Limb (tissue), 2 donors: ENCODE results near the gene TNFRSF9.
A peak's percentile ranks its signal among the peaks of the same experiment; 100 is the strongest.
"Not testable (repeated sequence)": the region's sequence is repeated elsewhere in the genome, so short reads cannot be mapped to it uniquely, and the experiment has no call there.

Source experiments
- DNase-seq, 2 donors: peaks; one replicate each; pipeline ENCODE4 v3.0.0-alpha.2; 2016; ENCODE audit errors: extremely low spot score in 2 of 2

Gene TNFRSF9

GRCh38 chr1:7940745-7941436 is at the start of gene TNFRSF9:
Gene TNFRSF9, minus strand, starts transcription at chr1:7940839. Its CDS starts 845 bp downstream, at chr1:7939994.
- DNase-seq, result no peak

- no peak for DNase-seq
Observed at GRCh38 chr1:7989762-7990428, 49.3 kb upstream of the TNFRSF9 start.

DNA sequence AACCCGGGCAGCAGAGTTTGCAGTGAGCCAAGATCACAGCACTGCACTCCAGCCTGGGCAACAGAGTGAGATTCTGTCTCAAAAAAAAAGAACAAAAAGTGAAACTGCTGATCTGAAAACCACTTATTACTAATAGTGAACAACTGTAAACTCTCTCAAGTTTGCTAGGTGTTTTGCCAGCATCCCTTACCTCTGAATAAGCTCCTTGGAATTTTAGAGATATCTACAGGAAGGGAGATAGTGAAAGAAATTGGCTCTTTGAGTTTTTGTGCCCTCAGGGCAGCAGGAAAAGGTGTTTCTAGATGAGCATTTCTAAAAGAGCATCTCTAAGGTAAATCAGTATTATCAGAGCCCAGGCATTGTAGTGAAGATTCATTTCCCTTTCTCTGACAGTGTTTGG is 47.9 kb upstream of the TNFRSF9 start:
- no peak for DNase-seq

- DNase-seq, result no peak
Observed at GRCh38 chr1:7987528-7987927, 46.9 kb upstream of the TNFRSF9 start.

- no peak for DNase-seq
Observed at GRCh38 chr1:7985851-7986612, 45.4 kb upstream of the TNFRSF9 start.

- no peak for DNase-seq
Observed at GRCh38 chr1:7984811-7985210, 44.2 kb upstream of the TNFRSF9 start.

GRCh38 chr1:7983086-7983778 is 42.6 kb upstream of the TNFRSF9 start:
- DNase-seq, result no peak

- DNase-seq, result no peak
Observed at GRCh38 chr1:7980984-7981383, 40.3 kb upstream of the TNFRSF9 start.

DNA sequence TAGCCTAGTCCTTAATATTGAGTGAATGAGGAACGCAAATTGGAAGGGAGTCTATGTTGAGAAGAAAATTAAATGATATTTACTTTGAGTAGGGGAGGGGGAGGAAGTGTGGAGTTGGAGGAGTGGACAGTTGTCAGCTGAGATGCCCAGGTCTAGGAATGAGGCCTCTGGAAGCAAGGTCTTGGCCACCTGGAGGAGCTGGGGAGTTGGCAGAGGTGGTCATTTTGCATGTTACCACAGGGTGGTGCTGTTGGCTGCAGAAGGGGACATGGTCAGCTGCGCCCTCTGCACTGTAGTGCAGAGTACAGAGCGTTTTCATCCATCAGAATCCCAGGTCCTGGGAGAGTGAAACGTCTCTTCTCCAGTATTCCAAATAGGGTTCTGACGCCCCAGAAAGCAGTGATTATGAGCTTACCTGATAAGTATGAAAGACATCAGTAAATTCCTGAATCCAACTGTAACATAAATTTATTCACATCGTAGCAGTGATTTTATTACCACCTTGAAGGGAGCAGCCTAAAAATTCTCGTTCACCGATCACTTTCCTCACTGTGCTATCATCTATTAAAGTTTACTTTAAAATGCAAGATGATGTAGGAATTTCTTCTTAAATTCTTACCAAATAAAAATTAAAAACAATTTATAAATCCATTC is 34.7 kb upstream of the TNFRSF9 start:
- DNase-seq, result peak; percentile 23 to 72

- DNase-seq, result no peak
Observed at GRCh38 chr1:7973086-7973485, 32.4 kb upstream of the TNFRSF9 start.

- no peak for DNase-seq
Observed at GRCh38 chr1:7972285-7972684, 31.6 kb upstream of the TNFRSF9 start.

DNA sequence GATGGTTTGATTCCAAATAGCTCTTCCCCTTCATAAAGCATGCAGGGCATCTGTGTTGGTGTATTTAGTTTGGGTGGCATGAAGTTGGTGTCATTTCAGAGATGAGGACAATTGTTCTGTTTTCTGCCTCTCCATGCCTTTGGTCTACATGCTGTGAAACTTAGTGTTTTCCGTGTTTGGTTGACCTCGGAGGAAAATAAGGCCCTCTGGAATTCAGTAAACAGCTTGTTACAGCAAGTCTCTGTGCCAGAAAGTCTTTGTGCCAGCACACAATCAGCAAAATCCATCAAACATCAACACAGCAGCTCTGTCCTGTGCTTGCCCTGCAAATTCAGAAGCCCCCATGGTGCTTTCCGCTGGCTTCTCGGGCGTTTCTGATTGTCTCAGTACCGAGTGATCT is 30.4 kb upstream of the TNFRSF9 start:
- DNase-seq, result no peak

- no peak for DNase-seq
Observed at GRCh38 chr1:7970246-7970645, 29.6 kb upstream of the TNFRSF9 start.

DNA sequence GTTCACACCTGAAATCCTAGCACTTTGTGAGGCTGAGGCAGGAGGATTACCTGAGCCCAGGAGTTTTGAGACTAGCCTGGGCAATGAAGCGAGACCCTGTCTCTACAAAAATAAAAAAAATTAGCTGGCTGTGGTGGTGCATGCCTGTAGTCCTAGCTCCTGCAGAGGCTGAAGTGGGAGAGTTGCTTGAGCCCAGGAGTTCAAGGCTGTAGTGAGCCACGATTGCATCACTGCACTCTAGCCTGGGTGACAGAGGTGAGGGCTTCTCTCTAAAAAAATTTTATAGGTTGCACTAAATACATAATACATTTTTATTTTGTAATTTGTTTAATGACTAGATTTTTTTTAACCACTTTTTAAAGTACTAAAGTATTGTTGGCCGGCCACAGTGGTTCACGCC is 27.0 kb upstream of the TNFRSF9 start:
- no peak for DNase-seq

DNA sequence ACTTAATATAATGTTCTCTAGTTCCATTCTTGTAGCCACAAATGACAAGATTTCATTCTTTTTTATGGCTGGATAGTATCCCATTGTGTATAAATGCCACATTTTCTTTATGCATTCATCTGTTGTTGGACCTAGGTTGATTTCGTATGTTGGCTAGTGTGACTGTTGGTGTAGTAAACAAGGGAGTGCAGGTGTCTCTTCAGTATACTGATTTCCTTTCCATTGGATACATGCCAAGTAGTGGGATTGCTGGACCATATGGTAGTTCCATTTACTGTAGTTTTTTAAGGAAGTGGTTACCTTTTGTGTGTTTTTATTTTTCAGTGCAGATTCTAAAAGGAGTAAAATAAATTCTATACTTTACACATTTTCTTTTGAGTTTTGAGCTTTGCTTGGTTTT is 26.6 kb upstream of the TNFRSF9 start:
- no peak for DNase-seq

- DNase-seq, result no peak
Observed at GRCh38 chr1:7964476-7964875, 23.8 kb upstream of the TNFRSF9 start.

DNA sequence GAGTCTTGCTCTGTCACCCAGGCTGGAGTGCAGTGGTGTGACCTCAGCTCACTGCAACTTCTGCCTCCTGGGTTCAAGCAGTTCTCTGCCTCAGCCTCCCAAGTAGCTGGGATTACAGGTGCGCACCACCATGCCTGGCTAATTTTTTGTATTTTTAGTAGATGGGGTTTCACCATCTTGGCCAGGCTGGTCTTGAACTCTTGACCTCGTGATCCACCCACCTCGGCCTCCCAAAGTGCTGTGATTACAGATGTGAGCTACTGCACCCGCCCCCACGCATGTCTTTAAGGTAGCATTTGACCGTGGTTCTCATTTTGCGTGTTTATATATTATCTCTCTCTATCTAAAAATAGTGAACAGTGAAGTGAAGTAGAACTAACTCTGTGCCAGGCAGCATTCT is 23.2 kb upstream of the TNFRSF9 start:
- DNase-seq, result not testable (repeated sequence)

DNA sequence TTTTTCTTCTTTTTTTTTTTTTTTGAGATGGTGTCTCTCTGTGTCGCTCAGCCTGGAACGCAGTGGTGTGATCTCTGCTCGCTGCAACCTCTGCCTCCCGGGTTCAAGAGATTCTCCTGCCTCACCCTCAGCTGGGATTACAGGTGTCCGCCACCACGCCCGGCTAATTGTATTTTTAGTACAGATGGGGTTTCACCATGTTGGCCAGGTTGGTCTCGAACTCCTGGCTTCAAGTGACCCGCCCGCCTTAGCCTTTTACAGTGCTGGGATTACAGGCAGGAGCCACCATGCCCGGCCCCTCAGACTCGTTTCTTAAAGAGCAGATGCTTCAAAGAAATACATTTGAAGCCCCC is 22.7 kb upstream of the TNFRSF9 start:
- DNase-seq, result not testable (repeated sequence)

- no peak for DNase-seq
Observed at GRCh38 chr1:7962636-7963377, 22.2 kb upstream of the TNFRSF9 start.

DNA sequence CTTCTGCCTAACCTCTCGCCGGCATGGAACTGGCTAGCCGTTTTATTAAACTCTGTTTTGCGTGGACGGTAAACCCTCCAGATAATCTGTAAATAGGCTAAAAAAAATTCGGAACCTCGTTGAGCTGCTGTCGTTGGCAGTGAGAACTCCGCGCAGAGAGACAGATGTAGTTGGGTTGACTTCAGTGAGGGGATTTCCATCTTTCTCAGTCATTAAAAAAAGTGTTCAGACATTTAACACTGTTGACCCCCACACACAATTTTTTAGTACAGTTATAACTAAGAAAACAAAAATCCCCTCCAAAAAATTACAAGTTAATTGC is 21.3 kb upstream of the TNFRSF9 start:
- no peak for DNase-seq
